ENCODE results near the gene ADPRHL1. TPM values are rescaled to one million over a fixed set of nuclear protein-coding genes. Genes with fewer than 3 reads are reported as not detected.

Gene ADPRHL1
- total RNA-seq, 1 experiment from 2014 or later = 2.7 TPM

- Histone ChIP-seq H3K4me2 (ENCODE audit: insufficient read depth, insufficient read length, low read length) (no peak overlapping the region), H4K8ac (replicated peaks; ENCODE audit: insufficient read length, low read depth, low read length) (no peak overlapping the region), H3K79me1 (ENCODE audit: insufficient read depth, low read depth, low read length, poor library complexity, severe bottlenecking) (no peaks in the 10 kb centered on the region), H3K18ac (ENCODE audit: insufficient read length, low read depth, low read length) (no peak overlapping the region), H2BK20ac (ENCODE audit: low read depth, low read length, poor library complexity, severe bottlenecking) (no peak overlapping the region), H2AFZ (ENCODE audit: low read length) (no peak overlapping the region), H3K4me1 (ENCODE audit: insufficient read depth, low read length) (no peaks in the 10 kb centered on the region), H3K14ac (ENCODE audit: insufficient read depth, low read length) (no peak overlapping the region; the same call in 1 of the 2 replicates), H3K9ac (ENCODE audit: extremely low read depth, insufficient read length, low read length) (no peak overlapping the region), H3K56ac (ENCODE audit: insufficient read length, low read depth, low read length) (no peak overlapping the region), H4K5ac (ENCODE audit: insufficient read length, low read depth, low read length) (no peak overlapping the region), H3K4ac (ENCODE audit: low read depth, low read length) (no peak overlapping the region), H3K9me3 (ENCODE audit: control insufficient read depth, low read depth, low read length) (no peaks in the 10 kb centered on the region), H2BK12ac (ENCODE audit: insufficient read length, low read depth, low read length) (no peak overlapping the region), H3K79me2 (ENCODE audit: insufficient read depth, low read length) (no peaks in the 10 kb centered on the region), H3K23me2 (ENCODE audit: insufficient read length, low read depth, low read length, poor library complexity, severe bottlenecking) (no peaks in the 10 kb centered on the region), H2BK15ac (ENCODE audit: low read depth, low read length) (no peak overlapping the region), H4K20me1 (ENCODE audit: control insufficient read depth, insufficient read depth, insufficient read length) (no peaks in the 10 kb centered on the region), H3K27me3 (ENCODE audit: insufficient read depth, low read length) (no peaks in the 10 kb centered on the region), H3K27ac (ENCODE audit: insufficient read length, low read depth, low read length) (no peak overlapping the region), H3T11ph (ENCODE audit: low read length) (no peak overlapping the region), H2BK120ac (ENCODE audit: low read depth, low read length, poor library complexity, severe bottlenecking) (no peak overlapping the region), H4K91ac (ENCODE audit: insufficient read length, low read depth, low read length) (no peak overlapping the region), H3K23ac (ENCODE audit: insufficient read length, low read depth, low read length) (no peak overlapping the region), H2BK5ac (ENCODE audit: insufficient read length, low read length) (no peak overlapping the region), H2AK5ac (ENCODE audit: insufficient read length, low read length) (no peak overlapping the region)
- peak overlapping the region; percentile 19 to 97 (median 57); a peak in 5 of 7 replicates for H3K27ac Mint-ChIP-seq
- no peaks in the 10 kb centered on the region for H3K27me3 Mint-ChIP-seq (ENCODE audit: low read depth)
- no CpG with 5 or more reads among the region's 31 CpGs for WGBS (ENCODE audit: extremely low coverage, insufficient read length, low lambda C conversion rate)
- peaks cover 0 to 4% (median 0%) of the 10 kb centered on the region in 3 experiments; a peak in 1 of 7 replicates for H3K36me3 Mint-ChIP-seq (ENCODE audit: insufficient read depth in 1 of 3, low read depth in 3 of 3)
- no peak for TF ChIP-seq CTCF (conservative IDR thresholded peaks at IDR 0.05)
- H3K4me1 Mint-ChIP-seq = peaks cover 0 to 5% of the 10 kb centered on the region in 2 experiments; a peak in 2 of 4 replicates
- no peaks in the 10 kb centered on the region for H3K9me3 Mint-ChIP-seq
- no peak for DNase-seq
- H3K4me3 Mint-ChIP-seq = no peak overlapping the region
These were observed 25.5 kb downstream of the ADPRHL1 start for GRCh38 chr13:113427562-113428468.
